ENCODE measurements around the gene ZCCHC7.
"Not testable (repeated sequence)": the region's sequence is repeated elsewhere in the genome, so short reads cannot be mapped to it uniquely, and the experiment has no call there.

ZCCHC7 gene

DNA sequence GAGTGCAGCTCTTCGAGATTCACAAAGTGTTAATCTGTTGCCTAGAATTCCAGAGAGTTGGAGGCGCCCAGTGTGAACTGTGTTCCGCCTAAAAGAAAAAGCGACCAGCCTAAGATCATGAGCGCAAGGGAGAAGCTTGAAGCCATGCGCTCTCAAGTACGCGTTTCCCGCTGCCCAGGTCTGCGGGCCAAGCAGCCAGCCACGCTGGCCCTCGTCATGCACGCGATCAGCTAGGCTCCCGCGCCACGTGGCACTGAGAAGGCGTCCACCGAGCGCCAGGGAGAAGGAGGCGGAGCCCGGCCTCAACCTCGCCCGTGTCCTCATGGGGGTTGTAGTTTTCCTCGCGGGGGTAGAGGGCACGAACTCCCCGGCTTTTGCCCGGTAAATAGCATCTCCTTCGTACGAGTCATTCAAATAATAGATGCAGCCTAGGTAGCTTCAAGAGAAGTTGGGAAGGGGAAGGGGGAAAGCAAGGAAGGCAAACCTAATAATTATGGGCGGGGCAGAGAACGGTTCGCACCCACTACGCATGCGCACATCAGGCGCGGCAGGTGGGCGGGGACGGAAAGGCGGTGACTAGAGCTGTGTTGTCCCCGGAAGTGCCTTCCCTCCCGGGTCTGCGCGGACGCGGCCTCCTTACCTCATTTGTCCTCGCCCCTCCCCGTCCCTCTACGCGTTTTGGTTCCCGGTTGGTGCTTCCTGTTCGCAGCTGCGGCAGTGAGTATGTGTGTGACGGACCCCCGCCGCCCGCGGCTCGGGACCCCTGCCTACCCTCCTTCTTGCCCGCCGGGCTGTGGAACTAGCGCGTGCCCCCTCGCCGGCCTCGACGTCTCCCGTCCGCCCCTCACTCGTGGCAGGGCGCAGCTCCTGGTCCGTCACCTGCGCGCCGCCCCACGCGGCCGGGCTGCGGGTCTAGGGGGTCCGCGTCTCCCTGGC, at the start of gene ZCCHC7:
Gene ZCCHC7 (plus strand): TSS at position 668 of the 936 bp plus-strand sequence.
- no peak for FAIRE-seq

- not testable (repeated sequence) for FAIRE-seq
Observed at GRCh38 chr9:37074790-37075189, 45.6 kb upstream of the ZCCHC7 start.

- FAIRE-seq, result no peak
Observed at GRCh38 chr9:37079370-37080164, 40.8 kb upstream of the ZCCHC7 start.

DNA sequence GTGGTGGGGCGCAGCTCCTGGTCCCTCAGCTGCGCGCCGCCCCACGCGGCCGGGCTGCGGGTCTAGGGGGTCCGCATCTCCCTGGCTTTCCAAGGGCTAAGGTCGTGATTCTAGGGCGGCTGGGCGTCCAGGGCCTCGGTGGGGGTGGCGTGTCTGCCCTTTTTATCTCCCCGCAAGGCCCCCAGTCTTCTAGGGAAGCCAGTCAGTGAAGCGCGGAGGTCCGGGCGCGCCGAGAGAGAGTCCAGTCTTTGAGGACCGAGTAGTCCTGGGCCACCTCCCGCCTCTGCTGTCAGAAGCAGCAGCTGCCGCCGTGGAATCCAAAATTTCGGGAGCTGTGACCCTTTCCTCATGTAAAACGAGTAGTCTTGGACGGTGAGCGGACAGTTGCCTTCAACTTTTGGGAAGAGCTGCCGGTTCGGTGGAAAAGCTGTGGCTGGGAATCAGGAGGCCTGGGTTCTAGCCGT, 40.2 kb upstream of the ZCCHC7 start:
- not testable (repeated sequence) for FAIRE-seq

- FAIRE-seq, result not testable (repeated sequence)
Observed at GRCh38 chr9:37081507-37081906, 38.9 kb upstream of the ZCCHC7 start.

DNA sequence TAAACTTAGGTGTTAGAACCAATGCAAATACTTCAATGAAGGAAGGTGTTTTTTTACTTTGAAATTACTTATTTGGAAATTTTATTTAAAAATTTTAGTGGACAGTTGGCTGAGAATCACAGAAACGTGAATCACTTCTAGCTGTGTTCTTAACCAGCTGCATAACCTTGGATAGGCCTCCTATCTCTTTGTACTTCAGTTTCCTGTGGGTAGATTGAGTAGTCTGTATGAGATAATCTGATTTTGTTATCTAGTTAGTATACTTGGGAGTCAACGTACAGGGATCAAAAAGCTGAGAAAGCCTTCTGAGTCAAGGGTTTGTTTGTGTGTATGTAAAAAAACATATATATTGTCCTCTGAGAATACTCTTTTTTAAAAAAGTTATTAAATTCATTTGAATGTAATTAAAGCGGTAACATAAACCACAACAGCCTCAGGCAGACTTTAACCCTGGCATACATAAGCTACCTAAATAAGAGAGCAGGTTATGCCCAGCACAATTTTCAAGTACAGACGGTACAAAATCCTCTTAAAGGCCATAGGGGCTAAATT, 38.1 kb upstream of the ZCCHC7 start:
- no peak for FAIRE-seq

DNA sequence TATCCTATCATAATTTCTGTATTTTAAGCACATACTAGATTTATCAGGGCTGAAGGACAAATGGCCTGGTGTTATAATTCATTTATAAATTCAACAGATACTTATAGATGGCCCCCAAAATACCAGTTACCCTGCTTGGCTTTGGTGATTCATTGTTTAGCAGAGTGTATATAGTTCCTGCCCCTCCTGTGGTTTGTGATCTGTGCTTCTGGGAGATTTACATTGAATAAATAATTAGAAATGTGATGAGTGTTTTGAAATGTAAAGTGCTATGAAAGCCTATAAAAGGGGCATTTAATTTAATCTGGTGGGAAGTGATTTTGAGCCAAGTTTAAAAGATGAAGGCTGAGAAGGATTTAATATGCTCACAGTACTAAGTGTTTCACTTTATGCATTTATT, 36.7 kb upstream of the ZCCHC7 start:
- FAIRE-seq, result no peak

DNA sequence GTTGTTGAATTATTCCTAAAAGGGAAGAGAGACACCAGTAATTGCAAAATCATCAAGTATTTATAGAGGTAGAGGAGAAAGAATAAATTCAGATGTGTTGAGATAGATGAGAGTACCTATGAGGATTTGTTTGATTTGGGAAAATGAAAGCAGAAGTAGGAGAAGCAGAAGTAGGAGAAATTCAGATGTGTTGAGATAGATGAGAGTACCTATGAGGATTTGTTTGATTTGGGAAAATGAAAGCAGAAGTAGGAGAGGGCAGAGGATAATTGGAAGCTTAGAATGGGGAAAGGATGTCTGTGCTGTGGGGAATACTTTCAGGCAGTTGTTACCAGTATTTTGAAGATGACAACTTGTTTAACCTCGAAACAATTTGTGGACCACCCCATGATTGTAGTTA, 35.1 kb upstream of the ZCCHC7 start:
- FAIRE-seq, result no peak

- not testable (repeated sequence) for FAIRE-seq
Observed at GRCh38 chr9:37092714-37093295, 27.6 kb upstream of the ZCCHC7 start.

DNA sequence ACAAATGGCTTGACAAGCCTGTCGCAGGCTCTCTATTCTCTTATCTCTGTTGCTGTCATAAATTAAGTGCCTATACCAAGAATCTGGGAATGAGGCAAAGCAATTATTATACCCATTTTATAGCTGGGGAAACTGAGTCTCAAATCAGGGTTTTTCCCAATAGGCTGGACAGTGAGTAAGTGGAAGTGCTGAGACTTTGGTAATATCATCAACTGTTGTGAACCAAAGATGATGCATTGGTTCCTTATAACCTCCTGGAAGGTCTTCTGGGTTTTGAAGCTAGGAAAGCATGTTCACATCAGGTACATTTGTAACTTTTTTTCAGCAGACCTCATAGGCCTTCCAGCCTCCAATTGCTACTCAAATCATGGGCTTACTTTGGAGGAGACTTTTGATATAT, 25.6 kb upstream of the ZCCHC7 start:
- FAIRE-seq, result no peak

DNA sequence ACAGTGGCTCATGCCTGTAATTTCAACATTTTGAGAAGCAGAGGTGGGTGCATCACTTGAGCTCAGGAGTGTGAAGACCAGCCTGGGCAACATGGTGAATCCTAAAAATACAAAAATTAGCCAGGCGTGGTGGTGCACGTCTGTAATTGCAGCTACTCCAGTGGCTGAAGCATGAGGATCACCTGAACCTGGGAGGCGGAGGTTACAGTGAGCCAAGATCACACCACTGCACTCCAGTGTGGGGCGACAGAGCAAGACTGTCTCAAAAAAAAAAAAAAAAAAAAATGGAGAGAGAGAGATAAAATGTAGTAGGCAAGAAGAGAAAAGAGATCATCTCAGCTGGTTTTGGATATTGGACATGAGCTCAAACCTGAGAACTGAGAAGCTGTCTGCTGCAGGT, 23.7 kb upstream of the ZCCHC7 start:
- no peak for FAIRE-seq

DNA sequence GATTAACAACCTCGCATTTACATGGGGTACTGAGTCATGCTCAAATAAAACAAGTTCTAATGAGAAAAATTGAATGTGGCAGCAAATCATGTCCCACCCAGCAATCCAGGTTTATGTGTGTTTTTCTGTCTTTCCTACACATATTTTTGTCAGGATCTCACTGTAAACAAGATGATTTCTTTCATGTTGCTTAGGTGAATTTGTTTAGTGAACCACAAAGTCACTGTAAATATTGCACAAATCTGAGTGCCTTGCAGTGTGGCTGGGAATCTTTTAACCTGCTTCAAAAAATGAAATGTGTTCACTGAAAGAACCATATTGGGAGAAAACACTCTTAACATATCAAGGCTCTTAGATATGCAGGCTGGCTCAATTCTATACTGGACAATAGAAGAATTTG, 23.1 kb upstream of the ZCCHC7 start:
- no peak for FAIRE-seq

DNA sequence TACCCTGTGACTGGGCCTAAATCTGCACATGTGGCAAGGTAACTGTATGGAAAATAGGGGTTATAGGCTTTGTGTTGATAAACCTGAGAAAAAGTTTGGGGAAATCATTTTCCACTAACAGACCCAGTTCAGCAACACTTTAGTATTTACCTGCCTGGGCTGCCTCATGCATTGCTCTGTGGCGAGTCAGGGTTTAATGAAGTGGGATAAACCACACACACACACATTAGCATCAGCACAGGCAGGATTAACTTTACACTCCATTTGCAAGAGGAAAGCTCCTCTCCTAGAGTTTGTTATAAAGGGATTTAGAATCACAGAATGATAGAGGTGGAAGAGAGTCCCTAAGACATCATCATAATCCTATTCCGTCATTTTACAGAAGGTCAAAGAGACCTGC, 20.0 kb upstream of the ZCCHC7 start:
- FAIRE-seq, result no peak

- FAIRE-seq, result no peak
Observed at GRCh38 chr9:37100741-37101140, 19.6 kb upstream of the ZCCHC7 start.

DNA sequence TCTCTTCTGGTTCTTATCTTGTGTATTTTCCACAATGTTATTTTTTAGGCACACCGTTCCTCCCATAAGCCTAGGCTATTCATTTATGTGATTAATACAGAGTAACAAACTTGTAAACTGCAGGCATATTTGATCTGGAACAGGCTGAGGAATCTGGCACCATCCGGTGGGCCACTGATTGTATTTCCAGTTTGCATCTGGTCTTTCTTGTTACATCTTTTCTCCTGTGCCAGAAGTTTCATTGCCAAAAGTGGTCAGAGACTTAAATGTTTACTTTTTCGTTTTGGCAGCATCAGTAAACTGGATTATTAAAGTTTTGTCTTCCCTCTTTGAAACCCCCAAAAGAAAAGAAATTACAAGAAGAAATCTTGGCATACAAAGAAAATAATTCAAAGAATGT, 17.9 kb upstream of the ZCCHC7 start:
- no peak for FAIRE-seq

DNA sequence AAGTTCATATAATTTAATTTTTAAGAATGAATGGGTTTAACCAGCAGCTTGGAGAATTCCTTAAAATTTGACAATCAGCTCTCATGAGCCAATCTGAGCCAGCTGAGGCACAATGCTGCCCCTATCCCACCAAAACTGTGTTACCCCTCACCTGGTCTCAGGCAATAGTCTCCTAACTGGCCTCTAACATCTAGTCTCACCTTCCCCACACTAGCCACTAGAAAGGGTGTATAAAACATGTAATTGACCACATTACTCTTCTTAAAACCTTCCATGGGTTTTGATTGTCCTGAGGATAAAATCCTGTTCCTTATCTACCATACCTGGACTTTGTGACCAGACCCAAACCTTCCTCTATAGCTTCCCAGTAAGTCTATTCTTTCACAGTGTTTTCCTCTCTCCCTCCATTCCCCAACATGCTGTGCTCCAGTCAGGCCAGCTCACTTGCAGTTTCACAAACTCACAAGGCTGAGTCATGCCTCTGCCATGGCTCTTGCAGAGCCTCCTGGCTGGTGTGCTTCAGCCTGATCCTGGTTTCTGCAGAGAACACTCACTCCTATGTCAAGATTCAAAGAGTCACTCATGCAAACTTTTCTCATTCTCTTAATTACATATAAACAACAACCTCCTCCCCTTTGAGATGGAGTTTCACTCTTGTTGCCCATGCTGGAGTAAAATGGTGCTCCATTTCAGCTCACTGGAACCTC, 16.0 kb upstream of the ZCCHC7 start:
- no peak for FAIRE-seq

- no peak for FAIRE-seq
Observed at GRCh38 chr9:37105234-37105633, 15.1 kb upstream of the ZCCHC7 start.

DNA sequence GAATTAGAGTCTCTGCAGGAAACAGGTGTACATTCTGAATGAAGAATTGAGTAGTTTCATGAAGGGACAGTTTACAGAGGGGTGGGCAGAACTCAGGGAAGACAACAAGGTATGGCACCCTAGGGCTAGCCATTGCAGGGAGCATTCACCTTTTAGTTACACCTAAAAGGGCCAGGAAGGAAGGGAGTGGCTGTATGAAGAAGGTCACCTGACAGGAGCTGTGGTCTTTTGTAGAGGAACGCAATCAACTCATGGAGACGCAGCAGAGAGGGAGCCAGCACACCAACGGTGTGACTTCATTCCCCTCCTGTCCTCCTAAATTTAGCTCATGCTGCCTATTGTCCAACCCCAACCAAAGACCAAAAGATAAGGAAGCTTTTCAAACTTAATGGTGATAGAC, 12.7 kb upstream of the ZCCHC7 start:
- FAIRE-seq, result no peak

DNA sequence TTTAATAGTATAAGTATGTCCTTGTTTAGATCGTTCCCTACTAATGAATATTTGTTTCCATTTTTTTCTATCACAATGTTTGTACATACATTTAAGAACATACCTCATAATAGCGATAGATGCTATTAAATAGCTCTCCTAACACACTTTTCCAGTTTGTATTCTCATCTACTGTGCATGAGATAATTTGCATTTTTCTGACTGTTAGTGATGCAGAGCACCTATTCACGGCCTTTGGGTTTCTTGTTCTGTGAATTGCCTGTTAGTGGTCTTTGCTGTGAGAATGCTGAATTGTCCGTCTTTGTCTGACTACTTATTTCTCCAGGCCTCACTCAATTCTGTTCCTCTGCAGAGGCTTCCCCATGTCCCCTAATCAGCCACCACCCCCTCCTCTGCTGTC, 5.9 kb upstream of the ZCCHC7 start:
- FAIRE-seq, result not testable (repeated sequence)

GRCh38 chr9:37117956-37118355, 2.4 kb upstream of the ZCCHC7 start:
- FAIRE-seq, result no peak

DNA sequence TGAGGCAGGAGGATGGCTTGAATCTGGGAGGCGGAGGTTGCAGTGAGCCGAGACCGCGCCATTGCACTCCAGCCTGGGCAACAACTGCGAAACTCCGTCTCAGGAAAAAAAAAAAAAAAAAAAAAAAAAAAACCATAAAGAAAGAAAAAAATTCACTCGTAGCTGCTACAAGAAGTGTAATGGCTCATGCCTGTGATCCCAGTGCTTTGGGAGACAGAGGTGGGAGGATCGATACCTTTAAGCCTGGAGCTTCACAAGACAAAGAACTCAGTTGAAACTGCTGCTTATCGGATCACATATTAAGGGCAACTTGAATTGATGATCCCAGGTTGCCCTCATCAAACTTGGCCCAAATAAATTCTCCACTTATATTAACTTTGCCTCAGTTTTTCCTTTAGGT, 1.0 kb upstream of the ZCCHC7 start:
- FAIRE-seq, result no peak

GRCh38 chr9:37120843-37121335, 515 bp downstream of the ZCCHC7 start:
- FAIRE-seq, result not testable (repeated sequence)

Data from colon (tissue), 2 donors.